ENCODE measurements around the gene PTK7.

DNA sequence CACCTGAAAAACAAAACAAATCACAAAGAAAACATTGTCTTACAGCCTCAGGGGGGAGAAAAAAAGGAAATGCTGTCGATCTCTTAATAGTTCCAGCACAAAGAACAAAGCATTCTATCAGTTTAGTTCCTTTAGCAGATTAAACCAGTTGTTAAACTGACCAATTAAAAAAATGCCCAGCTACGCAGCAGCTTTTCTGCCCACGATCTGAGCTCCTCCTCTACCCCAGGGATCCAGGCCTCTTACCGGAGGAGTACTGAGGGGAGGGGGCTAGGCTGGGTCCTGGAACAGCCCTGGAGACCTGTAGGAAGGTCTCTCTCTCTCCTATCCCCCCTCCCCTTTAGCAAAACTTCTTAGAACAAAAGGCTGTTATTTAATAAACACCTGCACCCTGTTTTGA, 13.4 kb downstream of the PTK7 start:
- TF ChIP-seq GATA2 (IDR thresholded peaks at IDR 0.05; ENCODE audit: low read depth, low read length) (no peak), GATA3 (IDR thresholded peaks at IDR 0.05; ENCODE audit: low read depth, low read length) (no peak)
